Suprapubic skin (tissue), 3 donors: Measurements from ENCODE around the gene TAL2.

Experiments used
- CTCF ChIP-seq, 2 donors: fragments of 200-600 bp in 1 of 2; fragments of 450-650 bp in 1 of 2; sonication (generic) in 1 of 2; IDR thresholded peaks; one replicate each; pipeline ENCODE4 v1.5.1; 2016 to 2019; ENCODE audit warnings: antibody characterized with exemption in 2 of 2, mild to moderate bottlenecking in 1 of 2, moderate library complexity in 1 of 2
- EP300 ChIP-seq: sonication (generic); formaldehyde crosslinking; IDR thresholded peaks from one replicate; pipeline ENCODE4 v1.6.1; 2017; ENCODE audit warnings: antibody characterized with exemption
- POLR2A ChIP-seq, 2 donors: fragments of 450-650 bp; IDR thresholded peaks; one replicate each; pipeline ENCODE4 v1.6.1; 2017; ENCODE audit warnings: antibody characterized with exemption in 2 of 2, mild to moderate bottlenecking in 2 of 2, moderate library complexity in 2 of 2

DNA sequence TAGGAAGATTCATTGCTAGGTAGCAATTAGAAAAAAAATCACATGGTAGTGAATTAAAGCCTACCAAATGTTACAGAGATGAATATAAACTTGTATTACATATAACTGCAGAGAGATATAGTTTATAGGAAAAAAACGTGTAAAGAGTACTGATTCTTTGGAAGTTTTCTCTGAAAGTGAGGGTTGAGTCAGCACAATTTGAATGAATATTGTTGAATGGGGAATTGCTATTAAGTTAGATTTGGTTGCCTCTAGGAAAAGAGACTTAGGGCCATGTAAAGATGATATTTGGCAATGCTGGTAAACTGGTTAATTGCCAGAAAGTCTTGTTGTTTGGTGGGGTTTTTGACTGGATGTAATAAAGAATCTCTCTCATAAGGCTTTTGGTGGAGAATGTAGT lies 37.2 kb upstream of the TAL2 start:
- TF ChIP-seq CTCF (IDR thresholded peaks at IDR 0.05) = no peak
- TF ChIP-seq POLR2A (IDR thresholded peaks at IDR 0.05) = no peak
- no peak for TF ChIP-seq EP300
